ENCODE results near the gene PPFIBP1. TPM values are rescaled to one million over a fixed set of nuclear protein-coding genes. Genes with fewer than 3 reads are reported as not detected.
"Not testable (repeated sequence)": the region's sequence is repeated elsewhere in the genome, so short reads cannot be mapped to it uniquely, and the experiment has no call there.

Gene PPFIBP1
- total RNA-seq, 5 donors from 2014 or later (not counting 1 experiment from before 2014, with no cell fraction given): 4.1 to 6.1 (median 5.8) TPM

- ChIA-PET CTCF (interaction anchor here (0.6 to 5.5 kb wide), 16 partner anchors 10 to 493 kb away, joined by 3 to 52 read pairs (median 5); partner anchors contain the start of genes KLHL42 (in 1 of the 2) and MANSC4 (in 1 of the 2)), POLR2A (interaction anchor here in 1 of 2 donors (0.6 kb wide), 1 partner anchor 156 kb away, joined by 5 read pairs; no protein-coding TSS in a partner anchor)
- H3K27ac Mint-ChIP-seq: no peak overlapping the region
- no peaks in the 10 kb centered on the region for H3K27me3 ChIP-seq (replicated peaks in 1 of 2; ENCODE audit: control insufficient read depth in 2 of 2, extremely low read depth in 1 of 2, insufficient read depth in 2 of 2, low read length in 1 of 2)
- peaks cover 36% of the 10 kb centered on the region for H3K36me3 Mint-ChIP-seq
- H3K9me3 ChIP-seq: no peaks in the 10 kb centered on the region
- ATAC-seq (replicated peaks in 1 of 4) (no peak), DNase-seq (peak in 18 of 35 experiments; percentile 6 to 57 (median 22))
- no CpG with 5 or more reads among the region's 3 CpGs for WGBS (ENCODE audit: insufficient coverage)
- H3K27me3 Mint-ChIP-seq: no peaks in the 10 kb centered on the region
- H3K36me3 ChIP-seq (ENCODE audit: control insufficient read depth in 2 of 2, extremely low read depth in 1 of 2, insufficient read depth in 1 of 2, low read length in 1 of 2): peaks cover 0 to 40% of the 10 kb centered on the region in 2 donors
- peaks cover 0 to 3% (median 0%) of the 10 kb centered on the region in 3 donors for H3K4me1 Mint-ChIP-seq
- H3K27ac ChIP-seq (ENCODE audit: low read length): no peak overlapping the region
- no peaks in the 10 kb centered on the region for H3K4me1 ChIP-seq (ENCODE audit: control insufficient read depth in 1 of 2, extremely low read depth in 1 of 2, insufficient read depth in 2 of 2, low read length in 2 of 2)
- no peak overlapping the region for H3K4me3 Mint-ChIP-seq
- no peaks in the 10 kb centered on the region for H3K9me3 Mint-ChIP-seq
- H3K4me3 ChIP-seq (ENCODE audit: control insufficient read depth in 1 of 2, extremely low read depth in 1 of 2, low read length in 1 of 2): no peak overlapping the region
These were observed 209.1 kb downstream of the PPFIBP1 start for GRCh38 chr12:27733052-27733656.

GRCh38 chr12:27733791-27734190 lies 209.8 kb downstream of the PPFIBP1 start:
- peaks cover 32% of the 10 kb centered on the region for H3K36me3 Mint-ChIP-seq
- peaks cover 0 to 40% of the 10 kb centered on the region in 2 donors for H3K36me3 ChIP-seq (ENCODE audit: control insufficient read depth in 2 of 2, extremely low read depth in 1 of 2, insufficient read depth in 1 of 2, low read length in 1 of 2)
- no peak overlapping the region for H3K4me3 Mint-ChIP-seq
- CTCF ChIA-PET: interaction anchor here (0.6 to 5.5 kb wide), 17 partner anchors 9 to 1588 kb away, joined by 3 to 52 read pairs (median 5); no protein-coding TSS in a partner anchor
- no peaks in the 10 kb centered on the region for H3K27me3 Mint-ChIP-seq
- no peak overlapping the region for H3K27ac Mint-ChIP-seq
- WGBS (ENCODE audit: insufficient coverage): no CpG with 5 or more reads among the region's 1 CpG
- no peaks in the 10 kb centered on the region for H3K4me1 Mint-ChIP-seq
- no peak for DNase-seq
- POLR2A ChIA-PET: interaction anchor here in 1 of 2 donors (0.6 kb wide), 1 partner anchor 155 kb away, joined by 5 read pairs; no protein-coding TSS in a partner anchor
- no peaks in the 10 kb centered on the region for H3K27me3 ChIP-seq (replicated peaks in 1 of 2; ENCODE audit: control insufficient read depth in 2 of 2, extremely low read depth in 1 of 2, insufficient read depth in 2 of 2, low read length in 1 of 2)
- ATAC-seq (replicated peaks in 1 of 4): no peak
- H3K4me3 ChIP-seq (ENCODE audit: control insufficient read depth in 1 of 2, extremely low read depth in 1 of 2, low read length in 1 of 2): no peak overlapping the region
- H3K27ac ChIP-seq (ENCODE audit: low read length): no peak overlapping the region
- H3K4me1 ChIP-seq (ENCODE audit: control insufficient read depth in 1 of 2, extremely low read depth in 1 of 2, insufficient read depth in 2 of 2, low read length in 2 of 2): no peaks in the 10 kb centered on the region
- H3K9me3 ChIP-seq: no peaks in the 10 kb centered on the region
- no peaks in the 10 kb centered on the region for H3K9me3 Mint-ChIP-seq

DNA sequence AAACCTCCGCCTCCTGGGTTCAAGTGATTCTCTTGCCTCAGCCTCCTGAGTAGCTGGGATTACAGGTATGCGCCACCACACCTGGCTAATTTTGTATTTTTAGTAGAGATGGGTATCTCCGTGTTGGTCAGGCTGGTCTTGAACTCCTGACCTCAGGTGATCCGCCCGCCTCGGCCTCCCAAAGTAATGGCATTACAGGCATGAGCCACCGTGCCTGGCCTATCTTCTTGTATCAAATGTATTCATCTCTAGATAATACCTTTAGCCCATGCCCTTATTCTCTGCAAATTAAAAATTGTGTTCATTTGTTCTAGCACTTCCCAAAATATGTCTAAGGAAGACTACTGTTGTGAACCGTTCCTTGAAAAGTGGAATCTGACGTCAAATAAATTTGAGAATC lies 210.3 kb downstream of the PPFIBP1 start:
- WGBS (ENCODE audit: insufficient coverage): 100% methylated on average over 5 of the region's 9 CpGs
- POLR2A ChIA-PET: not testable (repeated sequence)

GRCh38 chr12:27743601-27744000 lies 219.6 kb downstream of the PPFIBP1 start:
- WGBS (ENCODE audit: insufficient coverage): no CpG with 5 or more reads among the region's 5 CpGs
- Mint-ChIP-seq H3K9me3 (no peaks in the 10 kb centered on the region), H3K27me3 (no peaks in the 10 kb centered on the region), H3K4me1 (no peaks in the 10 kb centered on the region), H3K27ac (no peak overlapping the region), H3K4me3 (no peak overlapping the region), H3K36me3 (peaks cover 38% of the 10 kb centered on the region)
- Histone ChIP-seq H3K9me3 (no peaks in the 10 kb centered on the region), H3K4me3 (ENCODE audit: control insufficient read depth in 1 of 2, extremely low read depth in 1 of 2, low read length in 1 of 2) (no peak overlapping the region), H3K4me1 (ENCODE audit: control insufficient read depth in 1 of 2, extremely low read depth in 1 of 2, insufficient read depth in 2 of 2, low read length in 2 of 2) (no peaks in the 10 kb centered on the region), H3K36me3 (ENCODE audit: control insufficient read depth in 2 of 2, extremely low read depth in 1 of 2, insufficient read depth in 1 of 2, low read length in 1 of 2) (peaks cover 5 to 38% of the 10 kb centered on the region in 2 donors), H3K27me3 (replicated peaks in 1 of 2; ENCODE audit: control insufficient read depth in 2 of 2, extremely low read depth in 1 of 2, insufficient read depth in 2 of 2, low read length in 1 of 2) (no peaks in the 10 kb centered on the region), H3K27ac (ENCODE audit: low read length) (no peak overlapping the region)
- ChIA-PET CTCF (no interaction called here), POLR2A (no interaction called here)
- DNase-seq: no peak
- no peak for ATAC-seq (replicated peaks in 1 of 4)

More for the DNA sequence above, 210.3 kb downstream of the PPFIBP1 start:
- H3K4me3 Mint-ChIP-seq; H3K9me3 Mint-ChIP-seq; H3K4me3 ChIP-seq (ENCODE audit: control insufficient read depth in 1 of 2, extremely low read depth in 1 of 2, low read length in 1 of 2); H3K27ac Mint-ChIP-seq; H3K27ac ChIP-seq (ENCODE audit: low read length); H3K4me1 Mint-ChIP-seq; H3K4me1 ChIP-seq (ENCODE audit: control insufficient read depth in 1 of 2, extremely low read depth in 1 of 2, insufficient read depth in 2 of 2, low read length in 2 of 2); H3K27me3 ChIP-seq (replicated peaks in 1 of 2; ENCODE audit: control insufficient read depth in 2 of 2, extremely low read depth in 1 of 2, insufficient read depth in 2 of 2, low read length in 1 of 2); H3K27me3 Mint-ChIP-seq; ATAC-seq (replicated peaks in 1 of 4); DNase-seq; H3K9me3 ChIP-seq: not testable (repeated sequence)
- peaks cover 30% of the 10 kb centered on the region for H3K36me3 Mint-ChIP-seq
- H3K36me3 ChIP-seq (ENCODE audit: control insufficient read depth in 2 of 2, extremely low read depth in 1 of 2, insufficient read depth in 1 of 2, low read length in 1 of 2): peaks cover 0 to 43% of the 10 kb centered on the region in 2 donors
- CTCF ChIA-PET: interaction anchor here (0.7 to 5.5 kb wide), 10 partner anchors 84 to 1588 kb away, joined by 3 to 52 read pairs (median 5); no protein-coding TSS in a partner anchor

Other genes with a start within 250 kb of the PPFIBP1 start
- gene BMAL2, start 191.4 kb upstream of the PPFIBP1 start, total RNA-seq: 1 to 10 TPM in 1 of 5 donors, under 1 TPM in 4; 0.28 to 1.2 (median 0.70) TPM
- gene SMCO2, start 77.5 kb upstream of the PPFIBP1 start, total RNA-seq: not detected
- gene REP15, start 172.2 kb downstream of the PPFIBP1 start, total RNA-seq: under 1 TPM in 1 of 5 donors, not detected in 4; 0.46 TPM
- 10 to 100 TPM; 19.7 to 23.0 (median 22.5) TPM for gene MRPS35, start 186.6 kb downstream of the PPFIBP1 start, total RNA-seq